ENCODE measurements around the gene THG1L.

- TF ChIP-seq EP300 (IDR thresholded peaks at IDR 0.05) = no peak
- TF ChIP-seq CTCF (IDR thresholded peaks at IDR 0.05) = no peak
Measured at GRCh38 chr5:157721159-157721558, 10.1 kb upstream of the THG1L start.
